Spleen (tissue), 11 donors: Measurements from ENCODE around the gene WT1. TPM values are rescaled to one million over a fixed set of nuclear protein-coding genes. Genes with fewer than 3 reads are reported as not detected.

Source experiments
- DNase-seq: peaks from one replicate; pipeline ENCODE4 v3.0.0-alpha.2; 2020
- H3K27ac ChIP-seq, 8 donors: fragments of 200-600 bp; sonication (generic) in 7 of 8; 1 replicate in 4 of 8; 2 replicates in 4 of 8; pipeline versions ENCODE4 v1.5.0 to v1.8.0; 2016 to 2021; ENCODE audit warnings: inconsistent platforms in 4 of 8, mild to moderate bottlenecking in 4 of 8, moderate library complexity in 1 of 8
- H3K27me3 ChIP-seq, 7 donors: fragments of 200-600 bp; sonication (generic) in 6 of 7; replicated peaks in 1 of 7; 1 replicate in 4 of 7; 2 replicates in 3 of 7; pipeline versions ENCODE4 v1.5.0 to v1.8.0; 2016 to 2021; ENCODE audit warnings: inconsistent platforms in 3 of 7, mild to moderate bottlenecking in 1 of 7
- H3K36me3 ChIP-seq, 6 donors: fragments of 200-600 bp; sonication (generic) in 5 of 6; 1 replicate in 4 of 6; 2 replicates in 2 of 6; pipeline versions ENCODE4 v1.5.0 to v1.8.0; 2016 to 2021; ENCODE audit warnings: inconsistent platforms in 2 of 6
- H3K4me1 ChIP-seq, 6 donors: fragments of 200-600 bp; sonication (generic) in 5 of 6; 1 replicate in 3 of 6; 2 replicates in 3 of 6; pipeline versions ENCODE4 v1.5.0 to v1.8.0; 2016 to 2021; ENCODE audit warnings: inconsistent platforms in 3 of 6
- H3K4me3 ChIP-seq, 8 donors: fragments of 200-600 bp; sonication (generic) in 7 of 8; 1 replicate in 4 of 8; 2 replicates in 4 of 8; pipeline versions ENCODE4 v1.5.0 to v1.8.0; 2016 to 2021; ENCODE audit warnings: inconsistent platforms in 4 of 8, mild to moderate bottlenecking in 4 of 8, moderate library complexity in 2 of 8
- H3K9me3 ChIP-seq, 8 donors: fragments of 200-600 bp; sonication (generic) in 7 of 8; 1 replicate in 4 of 8; 2 replicates in 4 of 8; pipeline versions ENCODE4 v1.5.0 to v1.8.0; 2016 to 2021; ENCODE audit warnings: inconsistent platforms in 4 of 8
- POLR2A ChIP-seq, 3 donors: fragments of 450-650 bp; IDR thresholded peaks; one replicate each; pipeline ENCODE4 v1.5.1; 2017; ENCODE audit warnings: antibody characterized with exemption in 3 of 3, mild to moderate bottlenecking in 1 of 3
- POLR2AphosphoS5 ChIP-seq, 3 donors: sonication (generic); formaldehyde crosslinking; IDR thresholded peaks; one replicate each; pipeline ENCODE4 v1.5.1; 2017; ENCODE audit warnings: antibody characterized with exemption in 3 of 3
- WGBS, 5 donors: extraction: QIAGEN DNeasy Blood & Tissue Kit in 3 of 5; methylation state at CpG; one replicate each; pipeline versions ENCODE4 v1.1.5 to v1.1.7; 2013 to 2018; 5-methylcytosine and 5-hydroxymethylcytosine counted together
- intact Hi-C: fragments of 100-400 bp; cut with DNase I; formaldehyde crosslinking; loops from one replicate; pipeline ENCODE4 v1.15.0; 2023; ENCODE audit warnings: low total_unique reads
- polyA plus RNA-seq, 3 donors: library from polyadenylated mRNA; stranded (reverse); fragments of 200-250 nt; gene quantifications; one replicate each; pipeline ENCODE4 v1.2.1, GENCODE V29; 2013
- total RNA-seq, 7 donors: library from RNA; depleted of rRNA in 3 of 7; stranded (reverse); fragments of >200 nt in 3 of 7; fragmentation: NEBNext Ultra II Directional in 4 of 7; extraction: Animal tissue kit (Norgen Biotek cat#: 25700) in 4 of 7; gene quantifications; one replicate each; pipeline versions ENCODE4 v1.1.0 to v1.2.1, GENCODE V29; 2016 to 2021
- TF ChIP-seq, protein P1 (sequence below), 11 experiments: fragments of 200-600 bp in 7 of 11; fragments of 450-650 bp in 4 of 11; sonication (generic) in 4 of 11; IDR thresholded peaks in 8 of 11; conservative IDR thresholded peaks in 3 of 11; 1 replicate in 7 of 11; 2 replicates in 4 of 11; pipeline versions ENCODE4 v1.4.0 to v1.8.0; 2016 to 2021; ENCODE audit warnings: antibody characterized with exemption in 11 of 11, inconsistent platforms in 4 of 11, mild to moderate bottlenecking in 1 of 11
- donor health status: healthy with polysubstance abuse.
- donor health status: DM: no; HTN: no; CAD: no; lungs with moderate emphysema.
- donor health status: DM: no; HTN: no; CAD: no.
- donor health status: Bipolar disorder and iron deficiency.
- donor health status: healthy.
- donor health status: DM: no; HTN: no; CAD: no.
- donor health status: DM: yes; HTN: yes; CAD: no.

The WT1 gene
- total and polyA plus RNA-seq, 10 donors: 1.6 to 53.0 (median 26.8) TPM

DNA sequence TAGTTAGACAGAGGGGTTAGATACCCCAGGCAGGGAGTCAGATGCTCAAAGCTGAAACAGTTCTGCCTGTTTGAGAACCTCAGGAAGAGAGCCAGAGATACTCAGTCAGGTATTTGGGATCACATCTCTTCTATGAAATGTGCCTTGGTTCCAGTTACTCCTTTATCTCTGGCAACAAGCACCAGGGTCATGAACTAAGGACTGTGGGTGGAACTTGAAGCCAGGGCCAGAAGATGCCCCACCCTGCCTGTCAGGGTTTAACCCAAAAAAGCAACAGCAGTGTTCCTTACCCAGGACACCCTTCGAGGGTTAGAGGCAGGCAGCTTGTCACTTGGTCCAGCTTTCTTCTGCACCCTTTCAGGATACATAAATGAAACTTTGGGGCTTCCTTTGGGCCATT, 15.0 kb upstream of the WT1 start:
- Histone ChIP-seq H3K36me3 (no peaks in the 10 kb centered on the region), H3K27me3 (peaks cover 0 to 9% (median 0%) of the 10 kb centered on the region in 7 donors), H3K9me3 (no peaks in the 10 kb centered on the region), H3K27ac (peak overlapping the region in 2 of 8 donors; percentile 4 to 44), H3K4me1 (no peaks in the 10 kb centered on the region), H3K4me3 (no peak overlapping the region)
- TF ChIP-seq, protein P1, sequence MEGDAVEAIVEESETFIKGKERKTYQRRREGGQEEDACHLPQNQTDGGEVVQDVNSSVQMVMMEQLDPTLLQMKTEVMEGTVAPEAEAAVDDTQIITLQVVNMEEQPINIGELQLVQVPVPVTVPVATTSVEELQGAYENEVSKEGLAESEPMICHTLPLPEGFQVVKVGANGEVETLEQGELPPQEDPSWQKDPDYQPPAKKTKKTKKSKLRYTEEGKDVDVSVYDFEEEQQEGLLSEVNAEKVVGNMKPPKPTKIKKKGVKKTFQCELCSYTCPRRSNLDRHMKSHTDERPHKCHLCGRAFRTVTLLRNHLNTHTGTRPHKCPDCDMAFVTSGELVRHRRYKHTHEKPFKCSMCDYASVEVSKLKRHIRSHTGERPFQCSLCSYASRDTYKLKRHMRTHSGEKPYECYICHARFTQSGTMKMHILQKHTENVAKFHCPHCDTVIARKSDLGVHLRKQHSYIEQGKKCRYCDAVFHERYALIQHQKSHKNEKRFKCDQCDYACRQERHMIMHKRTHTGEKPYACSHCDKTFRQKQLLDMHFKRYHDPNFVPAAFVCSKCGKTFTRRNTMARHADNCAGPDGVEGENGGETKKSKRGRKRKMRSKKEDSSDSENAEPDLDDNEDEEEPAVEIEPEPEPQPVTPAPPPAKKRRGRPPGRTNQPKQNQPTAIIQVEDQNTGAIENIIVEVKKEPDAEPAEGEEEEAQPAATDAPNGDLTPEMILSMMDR (IDR thresholded peaks at IDR 0.05 in 8 of 11, conservative IDR thresholded peaks at IDR 0.05 in 3 of 11): no peak
- TF ChIP-seq POLR2A (IDR thresholded peaks at IDR 0.05) (no peak), POLR2AphosphoS5 (IDR thresholded peaks at IDR 0.05) (no peak)
- intact Hi-C loops: no loop called here
- WGBS, 5 donors: 33 to 92% (median 75%) methylated on average over 1 of the region's 1 CpG
- no peak for DNase-seq

DNA sequence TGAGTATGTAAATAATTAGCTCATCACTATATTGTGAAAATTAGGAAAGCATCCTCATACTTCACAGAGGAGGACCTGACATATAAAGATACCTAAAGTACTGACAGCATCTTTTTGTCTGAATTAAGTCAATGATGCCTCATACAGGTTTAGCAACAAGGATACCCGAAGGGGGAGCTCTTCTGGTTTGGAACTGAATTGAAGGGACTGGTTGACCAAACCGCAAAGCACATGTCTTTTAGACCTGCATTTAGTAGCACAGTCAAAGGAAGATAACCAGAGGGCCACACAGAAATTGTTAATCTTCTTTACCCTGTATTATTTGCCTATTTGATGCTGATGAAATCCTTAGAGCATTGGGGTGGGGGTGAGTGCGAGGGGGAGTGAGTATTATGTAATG, 12.9 kb upstream of the WT1 start:
- intact Hi-C loops: no loop called here
- no peak for TF ChIP-seq POLR2A (IDR thresholded peaks at IDR 0.05)
- TF ChIP-seq POLR2AphosphoS5 (IDR thresholded peaks at IDR 0.05): no peak
- TF ChIP-seq, protein P1 (IDR thresholded peaks at IDR 0.05 in 8 of 11, conservative IDR thresholded peaks at IDR 0.05 in 3 of 11): no peak
- 36 to 59% (median 48%) methylated on average over 3 of the region's 3 CpGs for WGBS, 5 donors
- Histone ChIP-seq H3K27me3 (peaks cover 0 to 28% (median 0%) of the 10 kb centered on the region in 7 donors), H3K4me1 (no peaks in the 10 kb centered on the region), H3K27ac (no peak overlapping the region), H3K9me3 (no peaks in the 10 kb centered on the region), H3K36me3 (no peaks in the 10 kb centered on the region), H3K4me3 (no peak overlapping the region)
- DNase-seq: no peak

DNA sequence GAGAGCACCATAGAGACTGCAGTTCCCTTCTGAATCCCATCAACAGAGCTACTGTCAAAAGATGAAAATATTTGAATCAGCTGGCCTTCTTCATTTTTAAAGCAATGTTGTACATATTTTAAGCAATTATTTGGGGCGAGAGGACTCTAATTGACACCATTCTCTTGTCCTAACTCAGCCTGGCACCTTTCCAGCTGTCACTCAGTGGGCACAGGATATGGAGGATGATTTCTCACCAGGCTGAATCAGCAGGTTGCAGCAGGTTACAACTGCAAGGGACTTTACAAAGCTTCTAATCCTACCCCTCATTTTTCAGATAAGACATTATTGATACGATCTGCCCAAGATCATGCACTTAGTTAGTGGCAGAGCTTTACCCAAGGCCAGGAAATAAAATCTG, 11.9 kb upstream of the WT1 start:
- peaks cover 0 to 37% (median under 1%) of the 10 kb centered on the region in 7 donors for H3K27me3 ChIP-seq
- H3K9me3 ChIP-seq: no peaks in the 10 kb centered on the region
- no peaks in the 10 kb centered on the region for H3K36me3 ChIP-seq
- WGBS, 5 donors: 60 to 79% (median 66%) methylated on average over 2 of the region's 2 CpGs
- no peak overlapping the region for H3K4me3 ChIP-seq
- TF ChIP-seq, protein P1 (IDR thresholded peaks at IDR 0.05 in 8 of 11, conservative IDR thresholded peaks at IDR 0.05 in 3 of 11): no peak
- TF ChIP-seq POLR2AphosphoS5 (IDR thresholded peaks at IDR 0.05) (no peak), POLR2A (IDR thresholded peaks at IDR 0.05) (no peak)
- no peaks in the 10 kb centered on the region for H3K4me1 ChIP-seq
- DNase-seq: no peak
- intact Hi-C loops: no loop called here
- H3K27ac ChIP-seq: no peak overlapping the region

DNA sequence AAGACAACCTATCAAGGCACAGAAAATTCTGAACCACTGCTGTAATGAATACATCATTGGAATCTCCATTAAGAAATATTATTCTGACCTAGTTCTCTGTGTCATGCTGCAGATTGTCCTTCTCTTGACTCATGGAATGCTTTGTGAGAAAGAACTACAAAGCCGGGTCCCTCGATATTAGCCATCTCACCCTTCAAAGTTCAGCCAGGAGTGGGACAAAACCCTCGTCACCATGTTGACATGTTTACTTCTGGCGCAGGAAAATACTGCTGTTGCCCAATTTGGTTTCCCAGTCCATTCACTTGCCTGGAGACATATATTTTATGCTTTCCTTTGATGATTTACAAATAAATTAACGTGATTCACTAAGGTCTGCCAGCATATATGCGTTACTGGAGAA, 10.9 kb upstream of the WT1 start:
- H3K27me3 ChIP-seq: peaks cover 0 to 48% (median 10%) of the 10 kb centered on the region in 7 donors
- no peaks in the 10 kb centered on the region for H3K9me3 ChIP-seq
- TF ChIP-seq POLR2AphosphoS5 (IDR thresholded peaks at IDR 0.05) (no peak), POLR2A (IDR thresholded peaks at IDR 0.05) (no peak)
- TF ChIP-seq, protein P1 (IDR thresholded peaks at IDR 0.05 in 8 of 11, conservative IDR thresholded peaks at IDR 0.05 in 3 of 11): no peak
- H3K36me3 ChIP-seq: no peaks in the 10 kb centered on the region
- intact Hi-C loops: no loop called here
- WGBS, 5 donors: 69 to 86% (median 79%) methylated on average over 6 of the region's 6 CpGs
- no peak overlapping the region for H3K4me3 ChIP-seq
- H3K27ac ChIP-seq: peak overlapping the region in 2 of 8 donors; percentile 4 to 8
- DNase-seq: no peak
- H3K4me1 ChIP-seq: peaks cover 0 to 4% (median 0%) of the 10 kb centered on the region in 6 donors
